Measurements from ENCODE around the gene HIVEP3. TPM values are rescaled to one million over a fixed set of nuclear protein-coding genes. Genes with fewer than 3 reads are reported as not detected.

HIVEP3 gene
- polyA plus RNA-seq, 1 of the 3 experiments (the other 2 are of a cell fraction), result 6.4 TPM

DNA sequence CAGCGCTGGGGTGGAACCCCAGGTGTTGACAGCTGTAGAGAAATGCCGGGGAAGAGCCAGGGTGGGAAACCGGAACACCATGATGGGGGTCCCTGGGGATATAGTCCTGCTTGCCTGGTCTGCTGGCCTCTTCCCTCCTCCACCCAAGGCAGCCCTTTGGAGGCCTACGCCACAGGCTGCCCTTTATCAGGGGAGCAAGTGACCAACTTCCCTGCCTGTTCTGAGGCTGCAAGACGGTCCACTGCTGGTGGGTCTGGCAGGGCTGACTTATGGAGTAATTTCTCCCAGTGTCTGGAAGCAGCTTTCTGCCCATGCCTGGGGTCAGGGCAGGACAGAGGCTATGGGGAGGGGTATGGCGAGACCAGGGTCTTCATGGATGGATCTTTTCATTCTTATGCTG lies 383.4 kb downstream of the HIVEP3 start (continued):
- no peak for TF ChIP-seq POLR2AphosphoS5 (IDR thresholded peaks at IDR 0.05; ENCODE audit: low read depth, low read length)

DNA sequence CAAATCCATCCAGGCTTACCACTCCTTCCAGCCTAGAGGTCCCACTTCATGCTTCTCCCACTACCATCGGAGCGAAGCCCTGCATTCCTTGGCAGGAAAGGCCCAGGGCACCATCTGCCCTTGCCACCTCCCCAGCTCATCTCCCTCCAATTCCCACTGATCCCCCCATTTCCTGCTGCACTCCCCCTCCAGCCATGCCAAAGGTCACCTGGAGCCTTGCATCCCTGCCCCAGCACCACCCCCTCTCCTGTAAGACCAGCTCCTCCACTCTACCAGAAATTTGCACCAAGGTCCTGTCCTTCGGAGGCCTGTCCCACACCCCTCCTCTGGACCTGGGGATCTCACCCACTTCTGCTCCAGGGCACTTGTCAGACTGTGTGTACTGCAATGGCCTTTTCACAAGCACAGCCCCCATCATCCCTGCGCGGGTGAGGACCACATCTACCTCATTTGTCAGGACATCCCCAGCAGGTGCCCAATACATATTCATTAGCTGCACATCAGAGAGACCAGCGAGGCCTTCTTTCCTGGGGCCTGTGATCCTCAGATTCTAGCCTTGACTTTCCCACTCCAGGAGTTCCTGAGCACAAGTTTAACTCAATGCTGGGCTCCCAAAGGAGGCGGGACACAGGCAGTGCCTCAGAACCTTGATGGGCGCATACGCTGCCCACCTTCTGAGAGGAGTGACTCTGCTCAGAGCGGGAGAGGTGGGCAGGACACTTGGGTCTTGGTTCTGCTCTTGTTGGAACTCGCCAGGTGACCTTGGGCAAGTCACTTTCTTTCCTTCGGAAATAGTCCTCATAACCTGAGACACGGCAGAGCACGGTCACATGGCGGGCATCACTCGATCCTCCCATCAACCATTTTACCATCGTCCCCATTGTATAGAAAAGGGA lies 384.3 kb downstream of the HIVEP3 start:
- no peak for TF ChIP-seq GATA2 (CRISPR knock-in tag; IDR thresholded peaks at IDR 0.05)
- no peak for TF ChIP-seq RCOR1 (IDR thresholded peaks at IDR 0.05; ENCODE audit: low read length)
- TF ChIP-seq POLR2AphosphoS5 (IDR thresholded peaks at IDR 0.05; ENCODE audit: low read depth, low read length), result no peak
- no peak for TF ChIP-seq RFX5 (IDR thresholded peaks at IDR 0.05; ENCODE audit: low read length)
- TF ChIP-seq ELF1 (IDR thresholded peaks at IDR 0.05), result no peak
- TF ChIP-seq SMC3 (IDR thresholded peaks at IDR 0.05; ENCODE audit: low read depth, low read length), result no peak
- no peak for TF ChIP-seq SIN3A (IDR thresholded peaks at IDR 0.05; ENCODE audit: borderline replicate concordance, low read depth, low read length)
- TF ChIP-seq MXI1 (IDR thresholded peaks at IDR 0.05; ENCODE audit: low read depth, low read length), result no peak
- no peak for TF ChIP-seq FOXJ3 (CRISPR knock-in tag; IDR thresholded peaks at IDR 0.05)
- TF ChIP-seq GABPA (IDR thresholded peaks at IDR 0.05; ENCODE audit: low read depth), result no peak
- TF ChIP-seq, protein P1, sequence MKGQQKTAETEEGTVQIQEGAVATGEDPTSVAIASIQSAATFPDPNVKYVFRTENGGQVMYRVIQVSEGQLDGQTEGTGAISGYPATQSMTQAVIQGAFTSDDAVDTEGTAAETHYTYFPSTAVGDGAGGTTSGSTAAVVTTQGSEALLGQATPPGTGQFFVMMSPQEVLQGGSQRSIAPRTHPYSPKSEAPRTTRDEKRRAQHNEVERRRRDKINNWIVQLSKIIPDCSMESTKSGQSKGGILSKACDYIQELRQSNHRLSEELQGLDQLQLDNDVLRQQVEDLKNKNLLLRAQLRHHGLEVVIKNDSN (IDR thresholded peaks at IDR 0.05; ENCODE audit: borderline replicate concordance, low read depth), result no peak
- TF ChIP-seq NRF1 (IDR thresholded peaks at IDR 0.05; ENCODE audit: low read depth, low read length), result no peak
- TF ChIP-seq TAF1 (IDR thresholded peaks at IDR 0.05; ENCODE audit: borderline replicate concordance, low read depth, low read length), result no peak
- no peak for TF ChIP-seq YY1 (IDR thresholded peaks at IDR 0.05; ENCODE audit: low read depth)
- TF ChIP-seq FOSL2 (IDR thresholded peaks at IDR 0.05; ENCODE audit: borderline replicate concordance, low read depth), result no peak
- TF ChIP-seq, protein P2, sequence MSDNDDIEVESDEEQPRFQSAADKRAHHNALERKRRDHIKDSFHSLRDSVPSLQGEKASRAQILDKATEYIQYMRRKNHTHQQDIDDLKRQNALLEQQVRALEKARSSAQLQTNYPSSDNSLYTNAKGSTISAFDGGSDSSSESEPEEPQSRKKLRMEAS (IDR thresholded peaks at IDR 0.05; ENCODE audit: low read depth), result no peak
- TF ChIP-seq, protein P3, sequence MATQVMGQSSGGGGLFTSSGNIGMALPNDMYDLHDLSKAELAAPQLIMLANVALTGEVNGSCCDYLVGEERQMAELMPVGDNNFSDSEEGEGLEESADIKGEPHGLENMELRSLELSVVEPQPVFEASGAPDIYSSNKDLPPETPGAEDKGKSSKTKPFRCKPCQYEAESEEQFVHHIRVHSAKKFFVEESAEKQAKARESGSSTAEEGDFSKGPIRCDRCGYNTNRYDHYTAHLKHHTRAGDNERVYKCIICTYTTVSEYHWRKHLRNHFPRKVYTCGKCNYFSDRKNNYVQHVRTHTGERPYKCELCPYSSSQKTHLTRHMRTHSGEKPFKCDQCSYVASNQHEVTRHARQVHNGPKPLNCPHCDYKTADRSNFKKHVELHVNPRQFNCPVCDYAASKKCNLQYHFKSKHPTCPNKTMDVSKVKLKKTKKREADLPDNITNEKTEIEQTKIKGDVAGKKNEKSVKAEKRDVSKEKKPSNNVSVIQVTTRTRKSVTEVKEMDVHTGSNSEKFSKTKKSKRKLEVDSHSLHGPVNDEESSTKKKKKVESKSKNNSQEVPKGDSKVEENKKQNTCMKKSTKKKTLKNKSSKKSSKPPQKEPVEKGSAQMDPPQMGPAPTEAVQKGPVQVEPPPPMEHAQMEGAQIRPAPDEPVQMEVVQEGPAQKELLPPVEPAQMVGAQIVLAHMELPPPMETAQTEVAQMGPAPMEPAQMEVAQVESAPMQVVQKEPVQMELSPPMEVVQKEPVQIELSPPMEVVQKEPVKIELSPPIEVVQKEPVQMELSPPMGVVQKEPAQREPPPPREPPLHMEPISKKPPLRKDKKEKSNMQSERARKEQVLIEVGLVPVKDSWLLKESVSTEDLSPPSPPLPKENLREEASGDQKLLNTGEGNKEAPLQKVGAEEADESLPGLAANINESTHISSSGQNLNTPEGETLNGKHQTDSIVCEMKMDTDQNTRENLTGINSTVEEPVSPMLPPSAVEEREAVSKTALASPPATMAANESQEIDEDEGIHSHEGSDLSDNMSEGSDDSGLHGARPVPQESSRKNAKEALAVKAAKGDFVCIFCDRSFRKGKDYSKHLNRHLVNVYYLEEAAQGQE (IDR thresholded peaks at IDR 0.05; ENCODE audit: low read depth, low read length), result no peak
- TF ChIP-seq JUND (IDR thresholded peaks at IDR 0.05), result no peak
- TF ChIP-seq CTCF (IDR thresholded peaks at IDR 0.05), result no peak
- Histone ChIP-seq H3K27ac (ENCODE audit: low read depth in 2 of 2, low read length in 1 of 2) (no peak overlapping the region), H3K4me2 (no peak overlapping the region), H2AFZ (ENCODE audit: low read depth) (no peak overlapping the region), H3K9me3 (no peaks in the 10 kb centered on the region), H3K36me3 (replicated peaks in 1 of 2; ENCODE audit: control insufficient read depth in 1 of 2, insufficient read depth in 2 of 2, low read length in 1 of 2) (no peaks in the 10 kb centered on the region), H3K27me3 (ENCODE audit: insufficient read depth) (no peaks in the 10 kb centered on the region), H4K20me1 (ENCODE audit: insufficient read depth) (no peaks in the 10 kb centered on the region; the same call in 1 of the 2 replicates), H3K4me3 (ENCODE audit: low read depth in 2 of 2, low read length in 1 of 2) (no peak overlapping the region), H3K4me1 (ENCODE audit: control insufficient read depth in 1 of 2, insufficient read depth in 2 of 2, low read depth in 1 of 2, low read length in 1 of 2) (peaks cover 5 to 23% of the 10 kb centered on the region in 2 experiments; a peak in 2 of 4 replicates), H3K9ac (no peak overlapping the region), H3K79me2 (ENCODE audit: insufficient read depth) (no peaks in the 10 kb centered on the region), H3K9me2 (no peaks in the 10 kb centered on the region), H3F3A (replicated peaks; ENCODE audit: insufficient read depth) (peaks cover 5% of the 10 kb centered on the region)
- 94% methylated on average over 16 of the region's 17 CpGs for WGBS (ENCODE audit: low lambda C conversion rate)
- POLR2A ChIA-PET, result no interaction called here
- CTCF ChIA-PET, result interaction anchor here (1.3 to 2.0 kb wide), 3 partner anchors 18 to 102 kb away, joined by 3 to 6 read pairs (median 5); no protein-coding TSS in a partner anchor
- DNase-seq, result no peak
